Testis (tissue), 2 donors: ENCODE data around the gene CYTIP.
"Not testable (repeated sequence)": the region's sequence is repeated elsewhere in the genome, so short reads cannot be mapped to it uniquely, and the experiment has no call there.

Source experiments
- POLR2A ChIP-seq: fragments of 450-650 bp; IDR thresholded peaks from one replicate; pipeline ENCODE4 v1.6.1; 2017; ENCODE audit warnings: antibody characterized with exemption, mild to moderate bottlenecking, moderate library complexity
- TF ChIP-seq, protein P1 (sequence below), 3 experiments: fragments of 450-650 bp in 2 of 3; fragments of 200-600 bp in 1 of 3; sonication (generic) in 1 of 3; IDR thresholded peaks; one replicate each; pipeline ENCODE4 v1.5.1; 2016 to 2019; ENCODE audit warnings: antibody characterized with exemption in 3 of 3, mild to moderate bottlenecking in 2 of 3, moderate library complexity in 1 of 3

DNA sequence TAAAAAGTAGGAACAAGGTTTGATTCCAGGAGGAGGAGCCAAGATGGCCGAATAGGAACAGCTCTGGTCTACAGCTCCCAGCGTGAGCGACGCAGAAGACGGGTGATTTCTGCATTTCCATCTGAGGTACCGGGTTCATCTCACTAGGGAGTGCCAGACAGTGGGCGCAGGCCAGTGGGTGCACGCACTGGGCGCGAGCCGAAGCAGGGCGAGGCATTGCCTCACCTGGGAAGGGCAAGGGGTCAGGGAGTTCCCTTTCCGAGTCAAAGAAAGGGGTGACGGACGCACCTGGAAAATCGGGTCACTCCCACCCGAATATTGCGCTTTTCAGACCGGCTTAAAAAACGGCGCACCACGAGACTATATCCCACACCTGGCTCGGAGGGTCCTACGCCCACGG lies 75.4 kb downstream of the CYTIP start:
- TF ChIP-seq POLR2A: not testable (repeated sequence)
- TF ChIP-seq, protein P1, sequence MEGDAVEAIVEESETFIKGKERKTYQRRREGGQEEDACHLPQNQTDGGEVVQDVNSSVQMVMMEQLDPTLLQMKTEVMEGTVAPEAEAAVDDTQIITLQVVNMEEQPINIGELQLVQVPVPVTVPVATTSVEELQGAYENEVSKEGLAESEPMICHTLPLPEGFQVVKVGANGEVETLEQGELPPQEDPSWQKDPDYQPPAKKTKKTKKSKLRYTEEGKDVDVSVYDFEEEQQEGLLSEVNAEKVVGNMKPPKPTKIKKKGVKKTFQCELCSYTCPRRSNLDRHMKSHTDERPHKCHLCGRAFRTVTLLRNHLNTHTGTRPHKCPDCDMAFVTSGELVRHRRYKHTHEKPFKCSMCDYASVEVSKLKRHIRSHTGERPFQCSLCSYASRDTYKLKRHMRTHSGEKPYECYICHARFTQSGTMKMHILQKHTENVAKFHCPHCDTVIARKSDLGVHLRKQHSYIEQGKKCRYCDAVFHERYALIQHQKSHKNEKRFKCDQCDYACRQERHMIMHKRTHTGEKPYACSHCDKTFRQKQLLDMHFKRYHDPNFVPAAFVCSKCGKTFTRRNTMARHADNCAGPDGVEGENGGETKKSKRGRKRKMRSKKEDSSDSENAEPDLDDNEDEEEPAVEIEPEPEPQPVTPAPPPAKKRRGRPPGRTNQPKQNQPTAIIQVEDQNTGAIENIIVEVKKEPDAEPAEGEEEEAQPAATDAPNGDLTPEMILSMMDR (IDR thresholded peaks at IDR 0.05): not testable (repeated sequence)
